ENCODE measurements around the gene RDH13.

DNA sequence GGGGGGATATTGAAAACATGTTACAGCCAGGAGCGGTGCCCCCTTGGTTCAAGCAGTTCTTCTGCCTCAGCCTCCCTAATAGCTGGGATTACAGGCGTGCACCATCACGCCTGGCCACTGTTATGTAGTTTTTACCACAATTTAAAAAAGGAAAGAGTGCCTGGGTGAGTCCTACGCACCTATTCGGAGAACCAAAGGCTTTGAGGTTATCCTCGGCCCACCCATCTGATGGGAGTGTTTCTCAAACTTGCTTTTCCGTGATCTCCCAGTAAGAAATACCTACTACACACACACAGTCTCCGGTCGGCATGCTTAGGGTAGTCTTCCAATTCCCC is 20.6 kb downstream of the RDH13 start:
- TF ChIP-seq HDAC6 (IDR thresholded peaks at IDR 0.05; ENCODE audit: low read depth, low read length) (no peak), CEBPB (IDR thresholded peaks at IDR 0.05; ENCODE audit: low read depth, low read length) (no peak), RNF2 (IDR thresholded peaks at IDR 0.05; ENCODE audit: borderline replicate concordance, low read depth, low read length, missing control alignments, poor library complexity, severe bottlenecking) (no peak), SP4 (IDR thresholded peaks at IDR 0.05; ENCODE audit: low read length) (no peak), MAFK (IDR thresholded peaks at IDR 0.05; ENCODE audit: low read depth, low read length) (no peak), CTCF (IDR thresholded peaks at IDR 0.05; ENCODE audit: control extremely low read depth in 1 of 3, insufficient read depth in 1 of 3, low read depth in 1 of 3, low read length in 3 of 3) (no peak), POLR2A (IDR thresholded peaks at IDR 0.05; ENCODE audit: control extremely low read depth in 1 of 2, low read depth in 2 of 2, low read length in 2 of 2) (no peak), GABPA (IDR thresholded peaks at IDR 0.05; ENCODE audit: borderline replicate concordance, insufficient read depth, low read length) (no peak), CHD1 (IDR thresholded peaks at IDR 0.05; ENCODE audit: low read depth, low read length) (no peak), YY1 (IDR thresholded peaks at IDR 0.05; ENCODE audit: low read depth, low read length) (no peak), USF2 (IDR thresholded peaks at IDR 0.05; ENCODE audit: low read length) (no peak), BACH1 (IDR thresholded peaks at IDR 0.05; ENCODE audit: low read length) (no peak)
- TF ChIP-seq, protein P1, sequence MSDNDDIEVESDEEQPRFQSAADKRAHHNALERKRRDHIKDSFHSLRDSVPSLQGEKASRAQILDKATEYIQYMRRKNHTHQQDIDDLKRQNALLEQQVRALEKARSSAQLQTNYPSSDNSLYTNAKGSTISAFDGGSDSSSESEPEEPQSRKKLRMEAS (IDR thresholded peaks at IDR 0.05), result no peak
